GM21717 (cell line): ENCODE results near the gene H3-3A.
A peak's percentile ranks its signal among the peaks of the same experiment; 100 is the strongest.
"Not testable (repeated sequence)": the region's sequence is repeated elsewhere in the genome, so short reads cannot be mapped to it uniquely, and the experiment has no call there.

ENCODE experiments used
- ATAC-seq: cut with Tn5 transposase; IDR thresholded peaks from one replicate; pipeline ENCODE4 v1.9.1; 2021; ENCODE audit warnings: mild to moderate bottlenecking, moderate library complexity; ENCODE audit not compliant: unreplicated experiment

The H3-3A gene

GRCh38 chr1:226083302-226084101 lies 21.0 kb downstream of the H3-3A start:
- peak; percentile 82 for ATAC-seq

GRCh38 chr1:226085675-226086285 lies 23.3 kb downstream of the H3-3A start:
- no peak for ATAC-seq

GRCh38 chr1:226086776-226087175 lies 24.3 kb downstream of the H3-3A start:
- no peak for ATAC-seq

GRCh38 chr1:226091461-226091860 lies 28.9 kb downstream of the H3-3A start:
- no peak for ATAC-seq

- ATAC-seq, result not testable (repeated sequence)
Observed at GRCh38 chr1:226092048-226092820, 29.7 kb downstream of the H3-3A start.

- ATAC-seq, result no peak
Observed at GRCh38 chr1:226092965-226093364, 30.4 kb downstream of the H3-3A start.

GRCh38 chr1:226093621-226094020 lies 31.1 kb downstream of the H3-3A start:
- ATAC-seq, result no peak

- ATAC-seq, result no peak
Observed at GRCh38 chr1:226094451-226094850, 31.9 kb downstream of the H3-3A start.

- ATAC-seq, result no peak
Observed at GRCh38 chr1:226095286-226095685, 32.8 kb downstream of the H3-3A start.

GRCh38 chr1:226097866-226098625 lies 35.5 kb downstream of the H3-3A start:
- no peak for ATAC-seq

- ATAC-seq, result no peak
Observed at GRCh38 chr1:226098870-226099835, 36.6 kb downstream of the H3-3A start.

- no peak for ATAC-seq
Observed at GRCh38 chr1:226100436-226101391, 38.2 kb downstream of the H3-3A start.

GRCh38 chr1:226104671-226105121 lies 42.2 kb downstream of the H3-3A start:
- no peak for ATAC-seq

GRCh38 chr1:226107471-226108460 lies 45.2 kb downstream of the H3-3A start:
- no peak for ATAC-seq

- peak; percentile 7 for ATAC-seq
Observed at GRCh38 chr1:226108935-226109828, 46.7 kb downstream of the H3-3A start.

- peak; percentile 78 for ATAC-seq
Observed at GRCh38 chr1:226109829-226110248, 47.3 kb downstream of the H3-3A start.
